Activated effector memory CD4-positive, alpha-beta T cell treated with Interleukin-2 at 50 U/mL for 16 hours (primary cell): ENCODE results near the gene SMAGP.
"Not testable (repeated sequence)": the region's sequence is repeated elsewhere in the genome, so short reads cannot be mapped to it uniquely, and the experiment has no call there.

ENCODE experiments used
- DNase-seq: peaks from one replicate; pipeline ENCODE4 v3.0.0-alpha.2; 2020

Gene SMAGP, protein sequence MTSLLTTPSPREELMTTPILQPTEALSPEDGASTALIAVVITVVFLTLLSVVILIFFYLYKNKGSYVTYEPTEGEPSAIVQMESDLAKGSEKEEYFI

DNA sequence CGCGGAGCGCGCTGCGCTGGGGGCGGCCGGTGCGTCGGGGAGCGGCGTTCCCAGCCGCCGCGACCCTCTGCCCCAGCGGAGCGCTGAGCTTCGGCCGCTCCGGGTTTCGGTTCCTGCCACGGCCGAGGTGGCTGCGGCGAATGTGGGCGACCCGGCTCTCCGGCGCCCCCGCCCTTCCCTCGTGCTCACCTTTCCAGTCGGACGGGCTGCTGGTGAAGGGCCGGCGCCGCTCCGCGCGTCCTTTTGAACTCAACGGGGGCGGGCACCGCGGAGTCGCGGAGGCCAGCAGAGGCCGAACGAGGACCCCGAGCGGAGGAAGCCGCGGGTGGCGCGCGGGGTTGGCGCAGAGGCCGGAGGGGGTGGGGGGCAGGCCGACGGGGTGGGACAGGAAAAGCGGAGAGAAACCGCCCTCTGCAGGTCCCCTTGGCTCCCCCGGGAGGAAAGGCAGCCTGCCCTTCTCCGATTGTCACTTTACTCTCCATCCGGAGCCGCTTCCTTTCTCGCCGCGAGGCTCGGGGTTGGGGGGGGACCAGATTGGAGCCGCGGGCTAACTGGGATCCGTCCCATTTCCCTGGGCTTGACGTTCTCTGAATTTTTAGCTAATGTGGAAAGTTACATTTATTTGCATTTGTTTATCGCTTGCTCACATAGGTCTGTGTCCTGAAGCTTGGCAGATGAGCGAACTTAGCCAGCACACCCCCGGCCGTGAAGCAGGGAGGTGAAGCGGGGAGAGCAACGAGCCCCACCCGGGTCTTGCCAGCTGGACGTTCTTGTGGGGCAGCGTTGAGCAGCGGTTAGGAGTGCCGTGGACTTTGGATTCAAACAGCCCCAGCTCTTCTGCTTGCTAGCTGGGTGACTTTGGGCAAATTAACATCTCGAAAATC, at the start of gene SMAGP:
TSS of gene SMAGP (minus strand) at position 349 of the 884 bp plus-strand sequence. CDS start 1,137 bp downstream, outside the sequence.
- DNase-seq: peak; percentile 29

DNA sequence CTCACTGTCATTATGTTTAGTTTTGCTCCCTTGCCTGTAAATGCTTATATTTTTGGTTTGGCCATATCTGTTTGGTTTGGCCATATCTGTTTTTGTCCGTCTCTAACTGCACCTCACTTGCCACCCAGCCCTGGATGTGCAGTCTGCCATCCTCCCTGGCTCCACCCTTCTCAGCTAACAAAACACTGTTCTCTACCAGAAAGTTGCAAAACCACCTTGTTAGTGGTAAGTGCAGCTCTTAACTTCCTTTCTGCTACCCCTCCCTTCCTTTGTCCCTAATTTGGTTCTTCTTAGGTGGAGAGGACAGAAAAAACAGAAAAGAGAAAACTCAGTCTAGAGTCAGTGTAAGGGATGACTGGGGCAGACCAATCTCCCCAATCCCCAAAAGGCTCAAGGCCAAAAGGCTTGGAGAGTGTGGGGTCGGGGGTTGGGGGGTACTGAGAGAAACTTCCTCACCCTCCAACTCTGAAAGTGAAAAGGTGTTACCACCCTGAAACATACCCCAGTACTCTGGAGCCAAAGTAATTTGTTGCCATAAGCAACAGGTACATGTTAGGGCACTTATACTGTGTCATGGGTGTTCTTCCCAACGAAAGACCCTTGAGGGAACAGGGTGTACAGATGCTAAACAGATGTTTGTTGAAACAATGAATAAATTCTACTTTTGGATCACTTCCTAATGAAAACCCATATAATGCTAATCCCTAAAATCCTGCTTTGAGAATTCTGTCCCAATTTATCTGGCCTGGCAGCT, 48.8 kb upstream of the SMAGP start:
- peak; percentile 46 for DNase-seq

DNA sequence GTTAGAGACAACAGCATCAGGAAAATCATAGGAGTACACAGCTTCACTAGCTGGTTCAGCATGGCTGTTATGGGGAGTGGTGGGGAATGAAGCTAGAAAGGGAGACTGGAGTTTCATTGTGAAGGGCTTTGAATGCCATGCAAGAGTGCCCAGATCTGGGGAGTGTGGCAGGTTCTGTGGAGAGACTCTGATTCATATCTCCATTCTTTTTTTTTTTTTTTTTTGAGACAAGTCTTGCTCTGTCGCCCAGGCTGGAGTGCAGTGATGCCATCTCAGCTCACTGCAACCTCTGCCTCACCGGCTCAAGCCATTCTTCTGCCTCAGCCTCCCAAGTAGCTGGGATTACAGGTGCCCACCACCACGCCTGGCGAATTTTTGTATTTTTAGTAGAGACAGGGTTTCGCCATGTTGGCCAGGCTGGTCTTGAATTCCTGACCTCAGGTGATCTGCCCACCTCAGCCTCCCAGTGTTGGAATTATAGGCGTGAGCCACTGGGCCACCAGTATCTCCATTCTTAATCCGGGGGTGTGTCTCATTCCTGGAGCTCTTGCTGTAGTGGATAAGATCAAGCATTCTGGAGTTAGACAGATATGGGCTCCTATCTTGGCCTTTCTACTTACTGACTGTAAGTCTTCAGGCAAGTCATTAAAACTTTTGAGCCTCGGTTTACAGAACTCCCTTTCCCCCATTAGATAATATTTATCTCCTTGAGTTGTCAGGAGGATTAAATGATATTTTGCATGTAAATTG, 48.0 kb upstream of the SMAGP start:
- not testable (repeated sequence) for DNase-seq

DNA sequence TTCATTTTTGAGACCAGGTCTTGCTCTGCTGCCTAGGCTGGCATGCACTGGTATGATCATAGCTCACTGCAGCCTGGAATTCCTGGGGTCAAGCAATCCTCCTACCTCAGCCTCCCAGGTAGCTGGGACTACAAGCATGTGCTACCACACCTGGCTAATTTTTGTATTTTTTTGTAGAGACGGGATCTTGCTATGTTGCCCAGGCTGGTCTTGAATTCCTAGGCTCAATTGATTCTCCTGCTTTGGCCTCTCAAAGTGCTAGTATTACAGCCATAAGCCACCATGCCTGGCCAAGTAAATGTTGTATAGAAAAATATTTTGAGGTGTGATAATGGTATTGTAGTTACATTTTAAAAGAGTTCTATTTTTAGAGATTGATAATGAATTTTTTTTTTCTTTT, 41.2 kb upstream of the SMAGP start:
- no peak for DNase-seq

DNA sequence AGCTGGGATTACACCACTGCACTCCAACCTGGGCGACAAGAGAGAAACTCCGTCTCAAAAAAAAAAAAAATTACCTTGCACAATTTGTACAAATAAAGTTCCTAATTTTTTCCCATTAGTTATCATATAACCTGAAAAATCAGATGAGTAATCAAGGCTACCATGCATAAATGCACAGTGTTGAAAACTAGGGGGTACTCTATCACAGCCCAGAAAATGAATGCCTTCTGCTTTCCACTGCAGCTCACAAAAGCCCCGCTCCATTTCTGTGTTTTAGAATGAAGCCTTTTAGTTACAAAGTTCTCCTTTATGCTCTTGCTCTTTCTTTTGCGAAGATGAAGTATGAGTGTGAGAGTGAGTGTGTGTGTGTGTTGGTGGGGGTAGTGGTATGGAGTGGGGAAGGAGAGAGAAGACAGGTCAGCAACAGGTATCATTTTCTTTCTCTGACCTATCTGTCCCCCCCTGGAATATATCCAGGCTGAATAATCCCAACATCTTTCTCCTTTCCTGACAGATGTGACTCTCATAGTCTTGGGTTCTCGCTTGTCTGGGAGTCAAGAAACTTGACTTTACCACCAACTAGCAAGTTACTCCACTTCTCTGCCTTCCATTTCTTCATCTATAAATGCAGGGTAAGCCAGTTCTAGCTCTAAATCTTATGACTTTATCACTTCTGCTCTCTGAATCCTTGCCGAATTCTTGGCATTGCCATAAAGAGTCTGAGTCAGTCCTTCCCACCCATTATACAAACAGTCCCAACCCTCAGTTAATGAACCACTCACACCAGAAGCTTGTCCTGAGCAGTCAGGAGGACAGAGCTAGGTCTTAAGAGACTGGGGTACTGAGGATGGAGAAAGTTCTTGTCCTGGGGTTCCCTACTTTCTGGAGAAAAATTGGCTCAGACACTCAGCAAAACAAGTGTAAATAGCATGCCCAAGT, 37.7 kb upstream of the SMAGP start:
- no peak for DNase-seq

DNA sequence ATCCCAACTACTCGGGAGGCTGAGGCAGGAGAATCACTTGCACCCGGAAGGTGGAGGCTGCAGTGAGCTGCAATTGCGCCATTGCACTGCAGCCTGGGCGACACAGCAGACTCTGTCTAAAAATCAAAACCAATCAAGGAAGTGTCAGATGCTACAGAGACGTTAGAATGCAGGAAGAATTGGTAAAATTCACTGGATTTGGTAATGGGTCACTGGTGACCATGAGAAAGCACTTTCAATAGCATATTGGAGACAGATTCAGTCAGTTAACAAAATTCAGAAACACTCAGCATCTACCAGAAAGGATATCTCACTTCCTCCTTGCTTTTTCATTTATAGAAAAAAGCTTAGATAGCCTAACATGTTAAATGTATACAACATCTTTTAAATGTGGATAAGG, 36.3 kb upstream of the SMAGP start:
- no peak for DNase-seq

DNA sequence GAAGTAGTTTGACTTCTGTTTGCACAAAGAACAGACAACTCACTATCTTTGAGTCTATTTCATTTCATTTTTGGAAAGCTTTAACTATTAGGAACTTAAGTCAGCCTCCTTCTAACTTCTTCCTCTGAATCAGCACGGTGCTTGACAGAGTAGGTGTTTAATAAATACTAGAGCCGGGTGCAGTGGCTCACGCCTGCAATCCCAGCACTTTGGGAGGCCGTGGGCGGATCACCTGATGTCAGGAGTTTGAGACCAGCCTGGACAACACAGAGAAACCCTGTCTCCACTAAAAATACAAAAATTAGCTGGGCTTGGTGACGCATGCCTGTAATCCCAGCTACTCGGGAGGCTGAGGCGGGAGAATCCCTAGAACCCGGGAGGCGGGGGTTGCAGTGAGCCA, 30.6 kb upstream of the SMAGP start:
- not testable (repeated sequence) for DNase-seq

DNA sequence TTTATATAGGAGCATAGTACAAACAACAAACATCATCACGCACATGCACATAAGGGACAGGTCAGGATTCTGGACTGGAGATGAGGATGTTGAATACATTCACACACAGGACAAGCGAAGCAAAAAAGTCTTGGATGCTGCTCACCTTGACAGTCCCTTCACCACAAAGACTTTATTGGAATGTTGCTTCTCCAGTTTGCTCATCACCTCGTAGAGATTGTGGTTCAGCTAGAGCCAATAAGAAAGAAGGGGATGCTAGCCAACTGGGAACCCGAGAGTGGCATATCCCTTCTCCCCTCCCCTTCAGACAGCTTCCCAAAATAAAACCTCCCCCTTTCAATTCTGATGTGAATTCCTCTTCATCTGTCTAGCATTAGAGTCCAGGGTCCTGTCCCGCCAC, 25.4 kb upstream of the SMAGP start:
- DNase-seq: no peak

DNA sequence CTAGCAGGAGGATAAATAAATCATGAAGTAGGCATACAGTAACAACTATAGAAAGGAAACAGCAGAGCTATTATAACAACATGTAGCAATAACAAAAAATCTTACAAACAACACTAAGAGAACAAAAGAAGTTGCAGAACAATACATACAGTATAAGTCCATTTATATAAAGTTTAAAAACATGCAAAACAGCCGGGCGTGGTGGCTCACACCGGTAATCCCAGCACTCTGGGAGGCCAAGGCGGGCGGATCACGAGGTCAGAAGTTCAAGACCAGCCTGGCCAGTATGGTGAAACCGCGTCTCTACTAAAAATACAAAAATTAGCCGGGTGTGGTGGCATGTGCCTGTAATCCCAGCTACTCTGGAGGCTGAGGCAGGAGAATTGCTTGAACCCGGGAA, 23.9 kb upstream of the SMAGP start:
- DNase-seq: not testable (repeated sequence)

DNA sequence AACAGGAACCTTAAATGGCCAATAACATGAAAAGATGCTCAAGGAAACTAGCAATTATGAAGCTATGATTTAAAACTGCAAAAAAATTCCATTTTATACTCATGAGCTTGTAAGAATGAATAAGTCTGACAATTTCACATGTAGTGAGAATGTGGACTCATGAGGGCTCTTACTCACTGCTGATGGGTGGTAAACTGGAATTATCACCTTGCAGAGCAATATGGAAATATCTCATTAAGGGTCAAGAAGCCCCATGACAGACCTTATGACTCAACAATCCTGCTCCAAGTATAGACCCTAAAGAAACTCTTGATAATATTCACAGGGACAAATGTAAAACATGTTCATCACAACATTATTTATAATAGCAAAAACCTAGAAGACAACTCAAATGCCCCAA, 23.5 kb upstream of the SMAGP start:
- DNase-seq: no peak

DNA sequence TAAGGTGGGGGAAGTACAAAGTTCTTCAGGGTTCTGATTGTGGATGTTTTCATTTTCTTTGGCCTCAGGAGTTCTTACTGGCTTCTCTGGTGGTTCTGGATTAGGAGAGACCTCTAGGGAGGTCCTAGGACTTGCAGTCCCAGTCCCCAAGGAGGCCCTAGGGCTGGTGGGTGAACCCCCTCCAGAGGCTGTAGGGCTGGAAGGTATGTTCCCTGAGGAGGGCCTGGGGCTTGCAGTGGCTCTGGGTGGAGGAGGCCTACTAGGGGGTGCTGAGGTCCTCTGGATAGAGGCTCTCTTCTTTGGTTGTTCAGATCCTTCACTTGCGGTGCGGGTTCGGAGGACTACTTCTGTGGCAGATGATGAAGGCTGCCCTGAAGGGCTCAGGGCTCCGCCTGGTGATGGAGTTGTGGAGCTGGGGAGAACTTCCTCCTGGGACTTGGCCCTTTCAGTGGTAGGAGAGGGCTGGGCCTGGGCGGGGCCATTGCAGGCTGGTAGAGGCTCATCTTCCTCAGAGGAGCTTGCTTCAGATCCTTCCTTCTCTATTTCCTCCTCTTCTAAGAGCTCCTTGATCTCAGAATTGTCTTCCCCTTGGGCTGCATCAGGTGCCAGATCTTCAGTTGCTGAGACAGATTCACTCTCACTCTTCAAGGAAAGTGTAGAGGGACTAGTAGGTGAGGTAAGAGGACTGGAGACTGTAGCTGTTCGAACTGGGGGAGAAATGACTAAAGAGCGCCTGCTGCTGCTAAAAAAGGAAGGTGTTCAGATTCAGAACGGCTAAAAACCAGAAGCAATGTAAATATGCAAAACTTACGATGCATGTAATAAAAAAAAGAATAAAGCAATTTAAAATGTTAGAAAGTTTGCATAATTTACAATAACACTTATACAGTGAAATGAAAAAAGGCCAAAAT, 21.6 kb upstream of the SMAGP start:
- not testable (repeated sequence) for DNase-seq

DNA sequence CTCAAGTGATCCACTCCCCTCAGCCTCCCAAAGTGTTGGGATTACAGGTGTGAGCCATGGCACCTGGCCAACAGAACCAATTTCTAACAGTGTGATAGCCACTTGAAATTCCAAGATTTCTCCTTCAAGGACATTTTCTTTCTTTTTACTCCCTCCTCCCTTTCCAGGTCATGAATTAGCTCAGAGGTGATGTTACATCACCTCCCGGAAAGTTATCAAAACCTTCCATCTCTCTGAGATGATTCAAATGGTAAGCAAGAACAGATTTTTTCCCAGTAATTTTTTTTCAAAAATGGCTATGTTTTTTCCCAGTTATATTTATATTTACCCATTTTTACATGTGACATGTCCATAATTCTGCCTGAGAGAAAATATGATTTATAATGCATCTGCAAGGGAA, 15.6 kb upstream of the SMAGP start:
- DNase-seq: no peak

DNA sequence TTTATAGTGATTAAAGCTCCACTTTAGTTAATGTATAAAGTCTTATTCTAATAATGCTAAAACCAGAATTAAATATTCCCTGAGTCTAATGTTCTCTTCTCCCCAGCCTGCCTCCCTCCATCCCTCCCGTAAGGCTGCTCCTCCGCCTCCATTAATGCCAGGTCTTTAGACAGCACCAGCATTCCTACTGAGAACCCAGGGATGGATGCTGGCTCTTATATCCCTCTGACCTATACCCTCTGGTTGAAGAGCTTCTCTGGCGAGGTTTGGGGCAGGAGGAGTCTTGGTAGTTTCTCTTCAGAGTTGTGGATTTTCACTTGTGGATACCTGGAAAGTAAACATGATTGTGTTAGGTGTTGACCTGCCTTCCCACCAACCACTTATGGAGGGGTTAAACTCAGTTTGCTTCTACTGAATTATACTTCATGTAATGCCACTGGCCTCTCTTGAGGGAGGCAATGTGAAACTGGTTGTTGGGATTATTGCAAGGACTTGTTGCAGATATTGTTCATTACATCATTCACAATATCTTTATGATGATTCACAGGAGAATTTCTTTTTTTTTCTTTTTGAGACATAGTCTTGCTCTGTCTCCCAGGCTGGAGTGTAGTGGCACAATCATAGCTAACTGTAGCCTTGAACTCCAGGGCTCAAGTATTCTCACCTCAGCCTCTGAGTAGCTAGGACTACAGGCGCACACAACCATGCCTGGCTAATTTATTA, 11.1 kb upstream of the SMAGP start:
- no peak for DNase-seq

DNA sequence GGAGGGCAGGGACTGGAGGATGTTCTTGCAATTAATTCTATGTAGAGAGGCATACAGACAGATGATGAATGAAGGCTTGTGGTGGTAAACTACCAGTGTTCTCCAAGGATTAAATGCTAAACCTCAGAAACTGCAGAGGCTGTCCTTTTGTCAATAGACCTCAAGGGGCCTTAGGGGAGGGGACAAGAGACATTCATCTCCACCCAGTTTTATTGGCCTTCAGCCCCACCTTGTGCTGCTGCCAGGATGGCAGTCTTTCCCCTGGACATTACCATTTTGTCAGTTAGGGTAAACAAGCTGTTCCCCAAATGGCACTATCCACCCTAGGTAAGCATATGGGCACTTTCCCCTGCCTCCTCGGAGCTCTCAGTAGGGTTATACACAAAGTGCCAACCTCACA, 4.9 kb upstream of the SMAGP start:
- DNase-seq: no peak

DNA sequence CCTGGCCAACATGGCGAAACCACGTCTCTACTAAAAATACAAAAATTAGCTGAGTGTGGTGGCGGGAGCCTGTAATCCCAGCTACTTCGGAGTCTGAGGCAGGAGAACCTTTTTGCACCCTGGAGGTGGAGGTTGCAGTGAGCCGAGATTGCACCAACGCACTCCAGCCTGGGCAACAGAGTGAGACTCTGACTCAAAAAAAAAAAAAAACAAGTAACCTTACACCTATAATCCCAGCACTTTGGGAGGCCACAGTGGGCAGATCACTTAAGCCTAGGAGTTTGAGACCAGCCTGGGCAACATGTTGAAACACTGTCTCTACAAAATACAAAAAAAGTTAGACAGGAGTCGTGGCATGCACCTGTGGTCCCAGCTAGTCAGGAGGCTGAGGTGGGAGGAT, 2.6 kb upstream of the SMAGP start:
- not testable (repeated sequence) for DNase-seq

DNA sequence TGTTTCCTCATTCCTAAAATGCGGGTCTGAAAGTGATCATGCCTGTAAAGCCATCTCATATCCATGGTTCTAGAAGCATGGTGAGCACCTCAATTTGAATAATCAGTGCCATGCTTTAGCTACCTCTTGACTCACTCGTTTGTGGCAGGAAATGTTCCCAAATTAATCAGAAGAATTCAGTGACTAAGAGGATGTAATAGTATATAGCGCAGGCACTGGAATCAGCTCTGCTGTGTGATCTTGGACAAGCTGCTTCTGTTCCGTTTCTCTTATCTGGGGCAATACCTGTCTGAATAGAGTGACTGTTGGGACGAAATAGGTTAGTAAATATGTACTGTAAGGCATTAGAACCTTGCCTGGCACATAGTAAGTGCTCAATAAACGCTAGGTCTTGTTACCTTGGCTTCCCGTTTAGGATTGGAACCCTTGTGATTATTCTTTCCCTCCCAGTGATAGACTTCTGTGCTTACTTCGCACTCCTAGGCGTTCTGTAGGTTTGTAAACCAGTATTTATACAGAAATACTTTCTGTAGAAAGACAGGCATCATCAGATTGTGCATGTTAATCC, 820 bp upstream of the SMAGP start:
- no peak for DNase-seq

DNA sequence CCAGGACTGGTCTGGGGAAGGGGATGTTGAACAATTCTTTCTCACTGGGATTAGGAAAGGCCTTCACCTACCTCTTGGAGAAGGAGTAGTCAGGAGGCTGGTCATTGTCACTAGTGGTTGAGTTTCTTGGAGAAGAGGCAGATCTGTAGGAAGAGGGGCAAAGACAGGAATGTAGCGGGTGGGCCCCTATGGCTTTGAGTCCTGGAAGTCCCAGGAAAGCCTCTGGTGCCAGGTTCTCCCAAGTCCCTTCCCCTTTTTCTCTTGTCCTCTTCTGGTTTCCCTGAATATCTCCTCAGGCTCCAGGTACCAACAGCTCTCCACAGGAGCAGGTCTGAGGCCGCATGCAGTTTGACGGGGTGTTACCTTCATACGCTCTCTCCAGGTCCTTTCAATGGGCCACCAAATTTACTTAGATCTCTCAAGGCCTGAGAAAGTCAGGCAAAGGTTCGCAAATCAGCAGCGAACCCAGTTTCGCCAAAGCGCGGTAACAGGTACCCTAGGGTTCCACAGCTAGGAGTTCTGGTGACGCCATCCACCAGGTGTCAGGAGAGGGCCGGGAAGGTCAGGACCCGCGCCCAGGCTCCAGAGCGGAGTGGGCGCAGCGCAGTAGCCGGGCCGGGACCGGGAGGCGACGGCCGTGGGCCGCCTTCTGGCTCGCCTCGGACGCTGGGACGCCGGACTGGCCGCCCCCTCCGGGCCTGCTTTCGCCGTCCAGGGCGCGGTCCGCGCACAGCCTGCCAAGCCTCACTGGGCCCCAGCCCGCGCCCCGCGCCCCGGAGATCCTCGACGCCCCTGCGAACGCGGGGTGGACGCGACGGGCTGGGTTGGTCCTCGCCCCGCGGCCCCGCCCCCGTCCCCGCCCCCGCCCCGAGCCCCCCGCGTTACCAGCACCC, 795 bp downstream of the SMAGP start:
- peak; percentile 53 for DNase-seq

DNA sequence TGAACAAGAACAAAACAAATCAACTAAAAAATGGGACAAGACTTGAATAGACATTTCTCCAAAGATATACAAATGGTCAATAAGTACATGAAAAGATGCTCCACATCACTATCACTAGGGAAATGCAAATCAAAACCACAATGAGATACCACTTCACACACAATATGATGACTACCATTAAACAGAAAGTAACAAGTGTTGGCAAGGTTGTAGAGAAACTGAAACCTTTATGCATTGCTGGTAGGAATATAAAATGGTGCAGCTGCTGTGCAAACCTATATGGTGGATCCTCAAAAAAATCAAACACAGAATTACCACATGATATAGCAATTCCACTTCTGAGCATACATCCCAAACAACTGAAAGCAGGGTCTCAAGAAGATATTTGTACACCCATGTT, 5.2 kb downstream of the SMAGP start:
- no peak for DNase-seq

DNA sequence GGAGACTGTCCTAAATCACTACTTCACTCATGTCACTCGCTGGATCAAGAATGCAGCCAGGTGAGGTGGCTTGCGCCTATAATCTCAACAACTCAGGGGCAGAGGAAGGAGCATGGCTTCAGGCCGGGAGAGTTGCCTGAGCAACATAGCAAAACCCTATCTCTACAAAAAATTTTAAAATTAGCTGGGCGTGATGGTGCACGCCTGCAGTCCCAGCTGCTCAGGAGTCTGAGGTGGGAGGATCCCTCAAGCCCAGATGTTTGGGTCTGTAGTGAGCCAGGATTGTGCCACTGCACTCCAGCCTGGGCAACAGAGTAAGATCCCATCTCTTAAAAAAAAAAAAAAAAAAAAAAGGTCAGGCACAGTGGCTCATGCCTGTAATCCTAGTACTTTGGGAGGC, 5.9 kb downstream of the SMAGP start:
- no peak for DNase-seq
